B cell (primary cell): ENCODE measurements around the gene PRKN.

Experiments used
- EZH2 ChIP-seq: IDR thresholded peaks from 2 replicates; pipeline ENCODE4 v1.6.1; 2012; ENCODE audit warnings: borderline replicate concordance, low read depth, mild to moderate bottlenecking, moderate library complexity, low read length; ENCODE audit not compliant: insufficient read depth, poor library complexity, severe bottlenecking
- TF ChIP-seq, protein P1 (sequence below): fragments of 200-600 bp; IDR thresholded peaks from one replicate; pipeline ENCODE4 v1.8.0; 2022; ENCODE audit warnings: antibody characterized with exemption, mild to moderate bottlenecking

DNA sequence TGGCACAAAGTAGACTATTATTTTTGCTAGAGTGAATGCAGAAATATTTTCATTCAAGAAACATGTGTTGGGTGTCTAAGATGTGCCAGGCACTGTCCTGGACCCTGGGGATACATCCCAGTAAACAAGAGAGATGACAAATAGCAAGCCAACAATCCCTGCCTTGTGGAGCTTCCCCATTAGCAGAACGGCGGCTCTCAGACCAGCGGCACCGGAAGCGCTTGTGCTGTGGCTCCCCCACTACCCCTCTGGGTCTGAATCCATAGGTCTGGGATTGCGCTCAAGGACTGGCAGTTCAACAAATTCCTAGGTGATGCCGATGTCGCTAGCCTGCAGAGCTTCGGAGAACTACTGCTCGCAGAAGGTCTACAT, 1355.2 kb downstream of the PRKN start:
- no peak for TF ChIP-seq EZH2
- TF ChIP-seq, protein P1, sequence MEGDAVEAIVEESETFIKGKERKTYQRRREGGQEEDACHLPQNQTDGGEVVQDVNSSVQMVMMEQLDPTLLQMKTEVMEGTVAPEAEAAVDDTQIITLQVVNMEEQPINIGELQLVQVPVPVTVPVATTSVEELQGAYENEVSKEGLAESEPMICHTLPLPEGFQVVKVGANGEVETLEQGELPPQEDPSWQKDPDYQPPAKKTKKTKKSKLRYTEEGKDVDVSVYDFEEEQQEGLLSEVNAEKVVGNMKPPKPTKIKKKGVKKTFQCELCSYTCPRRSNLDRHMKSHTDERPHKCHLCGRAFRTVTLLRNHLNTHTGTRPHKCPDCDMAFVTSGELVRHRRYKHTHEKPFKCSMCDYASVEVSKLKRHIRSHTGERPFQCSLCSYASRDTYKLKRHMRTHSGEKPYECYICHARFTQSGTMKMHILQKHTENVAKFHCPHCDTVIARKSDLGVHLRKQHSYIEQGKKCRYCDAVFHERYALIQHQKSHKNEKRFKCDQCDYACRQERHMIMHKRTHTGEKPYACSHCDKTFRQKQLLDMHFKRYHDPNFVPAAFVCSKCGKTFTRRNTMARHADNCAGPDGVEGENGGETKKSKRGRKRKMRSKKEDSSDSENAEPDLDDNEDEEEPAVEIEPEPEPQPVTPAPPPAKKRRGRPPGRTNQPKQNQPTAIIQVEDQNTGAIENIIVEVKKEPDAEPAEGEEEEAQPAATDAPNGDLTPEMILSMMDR = no peak
